Colonic mucosa (tissue), 4 donors: Measurements from ENCODE around the gene POLG2. TPM values are rescaled to one million over a fixed set of nuclear protein-coding genes. Genes with fewer than 3 reads are reported as not detected.
"Not testable (repeated sequence)": the region's sequence is repeated elsewhere in the genome, so short reads cannot be mapped to it uniquely, and the experiment has no call there.

ENCODE experiments used
- DNase-seq: peaks from one replicate; pipeline ENCODE4 v3.0.0-alpha.2; 2020
- H3K27ac ChIP-seq: fragments of 200-600 bp; one replicate; pipeline ENCODE4 v1.8.0; 2021
- H3K27me3 ChIP-seq: fragments of 200-600 bp; one replicate; pipeline ENCODE4 v1.8.0; 2021
- H3K36me3 ChIP-seq: fragments of 200-600 bp; one replicate; pipeline ENCODE4 v1.8.0; 2021
- H3K4me1 ChIP-seq: fragments of 200-600 bp; one replicate; pipeline ENCODE4 v1.8.0; 2021; ENCODE audit warnings: mild to moderate bottlenecking
- H3K4me3 ChIP-seq: fragments of 200-600 bp; one replicate; pipeline ENCODE4 v1.8.0; 2021
- H3K9ac ChIP-seq, 2 donors: one replicate each; pipeline ENCODE4 v1.7.0; 2013; ENCODE audit warnings: control low read depth in 2 of 2, low read depth in 2 of 2, low read length in 2 of 2
- H3K9me3 ChIP-seq: fragments of 200-600 bp; one replicate; pipeline ENCODE4 v1.8.0; 2021
- CTCF ChIP-seq: fragments of 200-600 bp; IDR thresholded peaks from one replicate; pipeline ENCODE4 v1.8.0; 2022; ENCODE audit warnings: antibody characterized with exemption, mild to moderate bottlenecking
- intact Hi-C: fragments of 100-400 bp; cut with DNase I; formaldehyde crosslinking; loops from one replicate; pipeline ENCODE4 v1.14.1; 2022
- total RNA-seq, 2 donors: library from RNA; stranded (reverse); fragmentation: NEBNext Ultra II Directional in 1 of 2; extraction: Animal tissue kit (Norgen Biotek cat#: 25700) in 1 of 2; gene quantifications; one replicate each; pipeline ENCODE4 v1.2.1, GENCODE V29; 2021
- donor health status: healthy.
- donor health status: DM: no; HTN: no; CAD: no.
- donor health status: DM: no; HTN: no; CAD: no.

Gene POLG2
- total RNA-seq, 2 donors from 2014 or later = 10.5 to 12.3 TPM

GRCh38 chr17:64443086-64443760 is 53.6 kb downstream of the POLG2 start:
- Histone ChIP-seq H3K36me3 (no peaks in the 10 kb centered on the region), H3K9me3 (no peaks in the 10 kb centered on the region), H3K4me1 (no peaks in the 10 kb centered on the region), H3K9ac (no peak overlapping the region), H3K27me3 (no peaks in the 10 kb centered on the region), H3K4me3 (no peak overlapping the region), H3K27ac (no peak overlapping the region)
- no peak for TF ChIP-seq CTCF
- intact Hi-C loops = no loop called here
- DNase-seq = no peak

GRCh38 chr17:64442541-64442971 is 54.3 kb downstream of the POLG2 start:
- intact Hi-C loops = no loop called here
- no peak for TF ChIP-seq CTCF
- Histone ChIP-seq H3K36me3 (no peaks in the 10 kb centered on the region), H3K4me1 (no peaks in the 10 kb centered on the region), H3K4me3 (no peak overlapping the region), H3K27ac (peak overlapping the region; percentile 40), H3K27me3 (no peaks in the 10 kb centered on the region), H3K9me3 (no peaks in the 10 kb centered on the region), H3K9ac (peak overlapping the region in 1 of 2 donors; percentile 9)
- no peak for DNase-seq

GRCh38 chr17:64441772-64442540 is 54.9 kb downstream of the POLG2 start:
- peak overlapping the region; percentile 40 for H3K27ac ChIP-seq
- H3K4me1 ChIP-seq = no peaks in the 10 kb centered on the region
- no peaks in the 10 kb centered on the region for H3K9me3 ChIP-seq
- DNase-seq = no peak
- no peaks in the 10 kb centered on the region for H3K36me3 ChIP-seq
- no peak overlapping the region for H3K4me3 ChIP-seq
- no peak overlapping the region for H3K9ac ChIP-seq
- no peaks in the 10 kb centered on the region for H3K27me3 ChIP-seq
- intact Hi-C loops = no loop called here
- TF ChIP-seq CTCF = no peak

- TF ChIP-seq CTCF = no peak
- Histone ChIP-seq H3K36me3 (no peaks in the 10 kb centered on the region), H3K27ac (no peak overlapping the region), H3K4me1 (no peaks in the 10 kb centered on the region), H3K27me3 (no peaks in the 10 kb centered on the region), H3K4me3 (no peak overlapping the region), H3K9me3 (no peaks in the 10 kb centered on the region), H3K9ac (no peak overlapping the region)
- no peak for DNase-seq
- intact Hi-C loops = no loop called here
These were observed 56.9 kb downstream of the POLG2 start for GRCh38 chr17:64439956-64440355.

GRCh38 chr17:64439521-64439920 is 57.3 kb downstream of the POLG2 start:
- H3K9ac ChIP-seq, H3K9me3 ChIP-seq, DNase-seq, H3K27me3 ChIP-seq, H3K36me3 ChIP-seq, intact Hi-C loops, H3K4me1 ChIP-seq, H3K4me3 ChIP-seq, H3K27ac ChIP-seq: not testable (repeated sequence)
